GM12878 (cell line): ENCODE results near the gene NELFE.

Experiments
- BHLHE40 ChIP-seq, 2 experiments: fragments of 450-650 bp in 1 of 2; IDR thresholded peaks; 2 replicates each; pipeline ENCODE4 v1.6.1; 2011 to 2017; ENCODE audit warnings: low read depth in 2 of 2, borderline replicate concordance in 1 of 2, improper control_type of control experiment in 1 of 2, low read length in 1 of 2, mild to moderate bottlenecking in 1 of 2
- CTCF ChIP-seq, 3 experiments: IDR thresholded peaks in 2 of 3; conservative IDR thresholded peaks in 1 of 3; 2 replicates each; pipeline ENCODE4 v1.5.1; 2011; ENCODE audit warnings: low read depth in 3 of 3, low read length in 3 of 3, mild to moderate bottlenecking in 3 of 3, control low read depth in 2 of 3, moderate library complexity in 2 of 3, inconsistent platforms in 1 of 3, mixed read lengths in 1 of 3; ENCODE audit not compliant: control insufficient read depth in 2 of 3, insufficient read depth in 1 of 3; ENCODE audit errors: extremely low read depth in 1 of 3
- GABPA ChIP-seq: IDR thresholded peaks from 2 replicates; pipeline ENCODE4 v1.6.1; 2014; ENCODE audit warnings: antibody characterized with exemption, low read depth, mild to moderate bottlenecking, inconsistent platforms
- MLLT1 ChIP-seq: fragments of 450-650 bp; IDR thresholded peaks from 2 replicates; pipeline ENCODE4 v1.6.1; 2016; ENCODE audit warnings: mild to moderate bottlenecking
- POLR2AphosphoS5 ChIP-seq: IDR thresholded peaks from 2 replicates; pipeline ENCODE4 v1.6.1; 2011; ENCODE audit warnings: mild to moderate bottlenecking, low read length, inconsistent platforms
- SUZ12 ChIP-seq: fragments of 200-600 bp; sonication (generic); IDR thresholded peaks from one replicate; pipeline ENCODE4 v1.6.1; 2018; ENCODE audit warnings: antibody characterized with exemption, mild to moderate bottlenecking; ENCODE audit not compliant: unreplicated experiment
- TAF1 ChIP-seq: IDR thresholded peaks from 2 replicates; pipeline ENCODE4 v1.6.1; 2011; ENCODE audit warnings: mild to moderate bottlenecking, low read depth, low read length, borderline replicate concordance
- TBL1XR1 ChIP-seq: IDR thresholded peaks from 2 replicates; pipeline ENCODE4 v1.6.1; 2012; ENCODE audit warnings: low read depth, low read length, improper control_type of control experiment
- TCF7 ChIP-seq: IDR thresholded peaks from 2 replicates; pipeline ENCODE4 v1.6.1; 2014; ENCODE audit warnings: antibody characterized with exemption, borderline replicate concordance
- USF2 ChIP-seq: IDR thresholded peaks from 2 replicates; pipeline ENCODE4 v1.6.1; 2011; ENCODE audit warnings: low read depth, low read length, improper control_type of control experiment, borderline replicate concordance
- YY1 ChIP-seq: IDR thresholded peaks from 2 replicates; pipeline ENCODE4 v1.6.1; 2011; ENCODE audit warnings: low read depth, mild to moderate bottlenecking, low read length

DNA sequence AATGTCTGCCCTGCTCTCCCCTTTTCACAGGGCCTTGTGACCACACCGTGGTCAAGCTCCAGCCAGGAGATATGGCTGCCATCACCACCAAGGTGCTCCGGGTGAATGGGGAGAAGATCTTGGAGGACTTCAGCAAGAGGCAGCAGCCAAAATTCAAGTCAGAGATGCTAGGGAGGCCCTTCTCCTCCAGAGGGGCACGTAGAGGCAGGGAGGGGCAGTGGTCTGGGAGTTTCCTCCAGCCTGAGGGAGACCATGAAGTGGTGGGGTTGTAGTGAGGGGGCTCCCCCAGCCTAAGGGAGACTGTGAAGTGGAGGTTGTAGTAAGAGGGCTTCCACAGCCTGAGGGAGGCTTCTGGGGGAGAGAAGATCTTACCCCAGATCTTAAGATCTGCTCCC is 9.2 kb upstream of the NELFE start:
- TF ChIP-seq YY1 = no peak
- TF ChIP-seq TBL1XR1 = no peak
- TF ChIP-seq USF2 = no peak
- TF ChIP-seq BHLHE40 (IDR thresholded peaks at IDR 0.05; ENCODE audit: borderline replicate concordance in 1 of 2, low read depth in 2 of 2, low read length in 1 of 2) = no peak
- no peak for TF ChIP-seq CTCF (IDR thresholded peaks at IDR 0.05 in 2 of 3, conservative IDR thresholded peaks at IDR 0.05 in 1 of 3; ENCODE audit: control insufficient read depth in 2 of 3, extremely low read depth in 1 of 3, insufficient read depth in 1 of 3, low read depth in 3 of 3, low read length in 3 of 3)
- TF ChIP-seq SUZ12 = no peak
- no peak for TF ChIP-seq TAF1
- no peak for TF ChIP-seq GABPA
- TF ChIP-seq POLR2AphosphoS5 = no peak
- no peak for TF ChIP-seq MLLT1
- TF ChIP-seq TCF7 = no peak
